ENCODE measurements around the gene DPYSL4. TPM values are rescaled to one million over a fixed set of nuclear protein-coding genes. Genes with fewer than 3 reads are reported as not detected.

DPYSL4 gene
- total RNA-seq, 1 experiment from 2014 or later = 22.3 TPM

DNA sequence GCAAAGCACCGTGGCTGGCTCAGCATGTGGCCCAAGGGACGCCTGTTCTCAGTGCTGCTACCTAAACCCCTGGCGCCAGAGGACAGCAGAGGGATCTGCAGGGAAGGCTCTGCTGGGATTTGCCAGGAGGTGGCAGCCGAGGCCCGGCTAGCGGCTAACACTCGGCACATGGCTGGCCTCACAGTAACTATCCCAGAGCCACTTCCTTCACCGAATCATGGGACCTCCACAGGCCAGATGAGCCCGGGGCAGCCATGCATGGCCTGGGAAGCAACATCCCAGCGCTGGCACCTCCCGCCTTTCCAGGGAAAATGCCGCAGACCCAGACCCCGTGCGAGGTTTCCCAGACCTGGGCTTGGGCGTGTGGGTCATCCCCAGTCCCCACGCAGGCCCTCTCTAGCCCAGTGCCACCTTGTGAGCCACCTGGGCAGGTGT lies 36.4 kb downstream of the DPYSL4 start:
- peaks cover 2% of the 10 kb centered on the region; the same call in 1 of the 2 replicates for H3K9me3 ChIP-seq
- H3K36me3 ChIP-seq = no peaks in the 10 kb centered on the region
- H3K4me3 ChIP-seq = no peak overlapping the region
- DNase-seq = peak; percentile 66
- H3K27me3 ChIP-seq = no peaks in the 10 kb centered on the region

DNA sequence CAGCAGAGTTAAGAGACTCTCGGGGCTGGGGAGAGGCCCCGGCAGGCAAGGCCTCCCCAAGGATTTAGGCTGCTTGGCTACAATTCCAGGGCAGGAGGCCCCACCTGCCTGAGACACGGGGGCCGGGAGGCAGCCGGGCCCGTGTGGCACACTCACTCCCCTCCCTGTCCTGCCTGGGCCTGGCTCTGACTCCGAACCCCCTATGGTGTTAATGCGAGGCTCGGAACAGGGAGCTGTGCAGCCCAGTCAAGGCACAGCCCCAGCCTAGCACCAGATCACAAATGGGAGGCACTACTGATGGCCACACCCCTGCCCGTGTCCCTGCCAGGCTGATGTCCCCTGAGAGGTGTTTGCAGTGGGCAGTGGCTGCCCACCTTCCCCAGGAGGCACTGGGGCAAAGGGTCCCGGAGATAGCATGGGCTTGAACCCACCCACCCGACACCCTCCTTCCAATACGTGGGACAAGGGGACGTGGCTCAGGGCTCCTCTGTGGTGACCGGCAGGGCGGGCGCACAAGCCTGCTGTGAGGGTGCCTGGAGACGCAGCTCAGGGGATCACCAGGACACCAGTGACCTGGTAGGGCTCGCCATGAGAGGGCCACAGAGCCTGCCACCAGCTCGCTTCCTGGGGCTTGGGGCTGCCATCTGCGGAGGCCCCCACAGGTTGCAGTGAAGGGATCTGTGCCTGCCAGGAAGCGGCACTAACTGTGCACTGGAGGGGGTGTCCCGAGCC lies 37.0 kb downstream of the DPYSL4 start:
- Histone ChIP-seq H3K27me3 (no peaks in the 10 kb centered on the region), H3K36me3 (no peaks in the 10 kb centered on the region), H3K9me3 (peaks cover under 1% of the 10 kb centered on the region; the same call in 1 of the 2 replicates), H3K4me3 (no peak overlapping the region)
- no peak for DNase-seq

DNA sequence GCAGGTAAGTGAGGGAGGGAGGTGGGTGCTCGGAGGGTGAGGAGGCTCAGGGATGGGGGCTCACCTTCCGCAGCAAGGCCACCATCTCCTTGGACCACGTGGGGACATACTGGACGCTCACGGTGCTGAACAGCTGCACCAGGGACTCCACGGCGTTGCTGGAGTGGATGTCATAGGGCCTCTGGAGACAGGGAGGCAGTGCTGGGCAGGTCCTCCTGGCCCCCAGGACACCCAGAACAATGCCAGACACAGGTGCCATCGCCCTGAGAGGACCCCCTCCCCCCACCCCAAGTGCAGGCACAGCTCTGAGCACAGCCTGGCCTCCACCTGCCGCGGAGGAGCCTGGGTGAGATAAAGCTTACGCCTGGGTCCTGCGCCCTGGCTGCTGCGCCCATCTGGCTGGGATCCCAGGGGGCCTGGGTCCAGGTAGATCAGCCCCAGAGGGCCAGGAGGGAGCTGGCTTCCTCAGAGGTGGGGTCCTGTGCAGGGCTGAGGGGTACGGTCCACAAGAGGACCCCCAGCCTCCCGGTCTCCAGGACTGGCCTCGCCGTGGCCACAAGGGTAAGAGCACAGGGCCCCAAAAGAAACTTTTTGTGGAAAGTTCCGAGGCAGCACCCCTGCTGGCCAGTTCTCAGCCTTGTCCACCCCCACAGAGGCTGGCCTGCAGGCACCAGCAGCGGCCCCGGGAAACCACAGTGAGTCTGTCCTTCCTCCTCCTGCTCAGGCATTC lies 37.8 kb downstream of the DPYSL4 start:
- no peaks in the 10 kb centered on the region for H3K36me3 ChIP-seq
- no peak overlapping the region for H3K4me3 ChIP-seq
- no peaks in the 10 kb centered on the region for H3K9me3 ChIP-seq
- H3K27me3 ChIP-seq = no peaks in the 10 kb centered on the region
- DNase-seq = no peak

DNA sequence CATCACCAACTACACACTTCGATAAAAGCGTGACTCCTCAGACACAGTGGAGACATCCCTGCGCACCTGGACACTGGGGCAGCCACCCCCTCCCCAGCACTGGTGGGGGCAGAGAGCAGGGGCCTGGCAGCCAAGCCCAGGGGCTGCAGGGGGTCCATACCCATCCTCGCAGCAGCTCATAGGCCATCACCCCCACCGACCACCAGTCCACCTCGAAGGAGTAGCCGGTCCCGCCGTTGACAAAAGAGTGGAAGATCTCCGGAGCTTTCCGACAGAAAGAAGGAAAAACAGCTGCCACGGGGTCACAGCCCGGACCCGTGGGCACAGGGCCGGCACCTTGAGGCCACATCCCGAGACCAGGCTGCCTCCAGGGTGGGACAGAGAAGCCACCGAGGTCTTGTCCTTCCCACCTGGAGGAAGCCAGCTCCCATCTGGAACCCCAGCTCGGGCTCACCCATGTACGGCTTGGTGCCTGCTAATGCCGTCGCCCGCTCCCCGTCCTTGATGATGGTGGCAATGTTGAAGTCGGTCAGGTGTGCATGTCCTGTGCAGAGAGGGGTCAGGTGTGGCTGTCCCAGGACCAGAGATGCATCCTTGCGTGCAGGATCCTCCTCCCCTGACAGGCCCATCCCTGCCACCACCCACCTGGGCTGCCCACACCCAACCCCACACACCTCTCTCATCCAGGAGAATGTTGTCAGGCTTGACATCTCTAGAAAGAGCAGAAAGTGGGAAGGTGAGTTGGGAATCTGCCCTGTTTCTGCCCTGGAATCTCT lies 38.5 kb downstream of the DPYSL4 start:
- Histone ChIP-seq H3K9me3 (no peaks in the 10 kb centered on the region), H3K27me3 (no peaks in the 10 kb centered on the region), H3K36me3 (no peaks in the 10 kb centered on the region), H3K4me3 (no peak overlapping the region)
- no peak for DNase-seq

DNA sequence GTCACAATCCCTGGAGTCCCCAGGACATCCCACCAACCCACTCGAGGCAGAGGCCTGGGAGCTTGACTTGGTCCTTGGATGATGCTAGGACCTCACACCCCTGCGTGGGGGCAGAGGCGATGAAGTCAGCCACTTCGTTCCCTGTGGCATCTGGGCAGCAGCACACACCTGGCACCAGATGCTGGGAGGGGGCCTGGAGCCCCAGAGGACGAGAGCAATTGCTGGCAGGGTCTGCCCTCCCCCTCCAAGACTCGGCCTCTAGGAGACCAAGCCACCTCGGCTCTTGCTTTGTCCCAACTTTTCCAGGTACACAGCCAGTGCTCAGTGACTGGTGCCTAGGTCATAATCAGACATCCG lies 39.1 kb downstream of the DPYSL4 start:
- DNase-seq = no peak
- Histone ChIP-seq H3K27me3 (no peaks in the 10 kb centered on the region), H3K4me3 (no peak overlapping the region), H3K36me3 (no peaks in the 10 kb centered on the region), H3K9me3 (no peaks in the 10 kb centered on the region)

DNA sequence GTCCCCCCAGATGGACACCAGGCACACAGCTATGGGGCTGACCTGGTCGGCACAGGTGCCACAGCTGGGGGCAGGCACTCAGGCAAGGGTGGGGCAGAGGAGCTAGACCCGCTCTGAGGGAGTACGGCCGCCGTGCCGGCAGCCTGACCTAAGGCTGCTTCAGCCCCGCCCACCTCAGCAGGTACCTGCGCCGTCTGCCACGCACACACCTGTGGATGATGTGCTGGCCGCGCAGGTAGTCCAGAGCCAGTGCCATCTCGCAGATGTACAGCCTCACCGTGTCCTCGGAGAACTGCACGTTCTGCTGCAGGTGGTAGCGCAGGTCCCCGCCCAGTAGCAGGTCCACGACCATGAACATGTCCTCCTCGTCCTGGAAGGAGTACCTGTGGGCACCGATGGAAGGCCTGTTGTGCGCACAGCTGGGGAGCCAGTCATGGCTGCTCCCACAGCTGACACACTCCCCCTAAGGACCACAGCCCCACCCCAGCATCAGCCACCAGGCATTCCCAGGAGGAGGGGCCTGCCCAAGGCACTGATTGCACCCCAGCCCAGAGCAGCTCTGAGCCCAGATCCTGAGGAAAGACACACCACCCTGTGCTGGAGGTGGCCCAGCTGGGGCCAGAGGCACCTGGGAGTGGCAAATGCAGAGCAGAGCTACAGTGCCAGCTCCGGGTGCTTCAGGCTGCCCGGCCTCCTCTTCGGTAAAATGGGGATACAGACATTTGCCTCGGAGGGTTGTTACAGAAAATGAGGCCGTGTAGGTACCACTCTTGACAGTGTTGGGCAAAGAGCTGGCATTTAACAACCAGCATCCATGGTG lies 40.0 kb downstream of the DPYSL4 start:
- no peak for DNase-seq
- no peak overlapping the region for H3K4me3 ChIP-seq
- no peaks in the 10 kb centered on the region for H3K9me3 ChIP-seq
- no peaks in the 10 kb centered on the region for H3K36me3 ChIP-seq
- no peaks in the 10 kb centered on the region for H3K27me3 ChIP-seq

DNA sequence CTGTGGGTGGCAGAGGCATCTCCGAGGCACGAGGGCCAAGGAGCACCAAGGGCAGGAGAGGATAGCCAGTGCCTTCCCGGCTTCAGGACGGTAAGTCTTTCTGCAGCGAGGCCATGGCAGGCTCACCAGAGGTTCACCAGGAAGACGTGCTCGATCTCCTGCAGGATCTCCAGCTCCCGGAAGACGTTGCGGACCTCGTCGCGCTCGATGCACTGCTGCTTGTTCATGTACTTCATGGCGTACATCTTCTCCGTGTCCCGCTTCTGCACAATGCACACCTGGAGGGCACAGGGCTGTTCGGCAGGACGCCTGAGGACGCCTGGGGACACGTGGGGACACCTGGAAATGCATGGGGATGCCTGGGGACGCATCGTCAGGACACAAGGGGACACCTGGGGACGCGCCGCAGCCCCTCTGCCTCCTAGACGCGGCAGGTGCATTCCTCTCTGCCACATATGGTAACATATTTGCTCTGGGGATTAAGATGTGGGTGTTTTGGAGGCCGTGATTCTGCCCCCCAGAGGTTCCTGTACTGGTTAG lies 41.2 kb downstream of the DPYSL4 start:
- Histone ChIP-seq H3K9me3 (no peaks in the 10 kb centered on the region), H3K36me3 (no peaks in the 10 kb centered on the region), H3K4me3 (no peak overlapping the region), H3K27me3 (no peaks in the 10 kb centered on the region)
- no peak for DNase-seq

DNA sequence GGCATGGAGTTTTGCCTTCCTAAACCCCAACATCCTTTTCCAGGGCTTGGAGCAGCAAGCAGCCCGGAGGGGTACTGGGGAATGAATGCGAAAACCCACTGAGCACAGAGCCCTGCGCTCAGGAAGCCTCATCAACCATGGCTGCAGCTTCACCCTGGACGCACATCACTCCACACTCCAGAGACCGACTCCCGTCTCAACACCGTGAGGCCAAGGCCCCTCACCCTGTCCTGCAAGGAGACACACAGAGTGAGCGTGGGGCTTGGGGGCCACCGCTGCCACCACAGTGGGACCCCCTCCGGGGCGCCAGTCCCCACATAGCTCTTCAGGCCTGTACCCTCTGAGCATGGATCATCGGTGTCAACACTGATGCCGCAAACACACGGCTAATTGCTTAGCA lies 41.9 kb downstream of the DPYSL4 start:
- Histone ChIP-seq H3K4me3 (no peak overlapping the region), H3K27me3 (no peaks in the 10 kb centered on the region), H3K9me3 (no peaks in the 10 kb centered on the region), H3K36me3 (no peaks in the 10 kb centered on the region)
- DNase-seq = no peak

DNA sequence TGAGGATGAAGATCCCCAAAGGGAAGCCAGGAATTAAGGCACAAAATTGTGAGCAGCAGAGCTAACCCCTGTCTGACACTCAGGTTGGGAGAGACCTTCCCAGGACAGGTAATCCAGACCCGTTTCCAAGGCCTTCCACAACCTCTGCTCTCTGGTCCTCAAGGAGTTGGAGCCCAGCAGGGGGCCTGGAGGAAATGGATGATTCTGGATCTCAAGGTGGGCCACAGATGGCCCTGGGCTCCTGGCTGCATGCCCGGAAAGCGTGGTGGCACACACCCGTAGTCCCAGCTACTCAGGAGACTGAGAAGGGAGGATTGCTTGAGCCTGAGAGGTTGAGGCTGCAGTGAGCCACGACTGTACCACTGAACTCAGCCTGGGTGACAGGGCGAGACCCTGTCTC lies 42.3 kb downstream of the DPYSL4 start:
- Histone ChIP-seq H3K36me3 (no peaks in the 10 kb centered on the region), H3K9me3 (no peaks in the 10 kb centered on the region), H3K4me3 (no peak overlapping the region), H3K27me3 (no peaks in the 10 kb centered on the region)
- no peak for DNase-seq

DNA sequence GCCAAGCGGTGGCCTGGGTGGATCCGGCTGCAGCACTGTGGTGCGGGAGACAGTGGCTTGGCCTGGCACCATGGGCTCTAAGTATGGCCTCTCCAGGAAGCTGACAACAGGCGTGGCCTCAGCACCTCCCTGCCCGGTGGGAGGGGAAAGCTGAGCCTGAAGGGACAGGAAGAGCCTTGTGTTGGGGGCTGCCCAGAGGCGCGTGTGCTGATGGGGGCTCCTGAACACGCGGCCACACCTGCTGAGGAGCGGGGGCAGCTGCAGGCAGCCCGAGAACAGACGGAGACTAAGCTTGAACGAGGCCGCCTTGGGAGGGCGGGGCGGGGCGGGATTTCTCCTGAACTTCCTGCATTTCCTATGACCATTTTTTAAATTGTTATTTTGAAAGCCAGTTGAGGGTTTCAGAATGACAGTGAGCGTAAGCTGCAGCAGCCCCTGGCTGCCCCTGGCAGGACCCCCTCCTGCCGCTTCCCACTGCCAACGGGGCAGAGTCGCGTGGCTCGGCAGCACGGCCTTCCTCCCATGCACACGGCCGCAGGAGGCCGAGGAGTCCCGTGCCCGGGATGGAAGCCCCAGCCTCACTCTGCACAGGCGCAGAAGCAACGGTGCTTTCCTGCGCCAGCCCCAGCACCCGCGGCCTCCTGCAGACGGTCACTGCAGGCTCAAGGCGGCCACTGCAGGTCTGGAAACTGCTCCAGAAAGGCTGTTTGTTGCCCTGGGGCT lies 43.2 kb downstream of the DPYSL4 start:
- Histone ChIP-seq H3K36me3 (no peaks in the 10 kb centered on the region), H3K27me3 (no peaks in the 10 kb centered on the region), H3K4me3 (no peak overlapping the region), H3K9me3 (no peaks in the 10 kb centered on the region)
- DNase-seq = peak; percentile 20

DNA sequence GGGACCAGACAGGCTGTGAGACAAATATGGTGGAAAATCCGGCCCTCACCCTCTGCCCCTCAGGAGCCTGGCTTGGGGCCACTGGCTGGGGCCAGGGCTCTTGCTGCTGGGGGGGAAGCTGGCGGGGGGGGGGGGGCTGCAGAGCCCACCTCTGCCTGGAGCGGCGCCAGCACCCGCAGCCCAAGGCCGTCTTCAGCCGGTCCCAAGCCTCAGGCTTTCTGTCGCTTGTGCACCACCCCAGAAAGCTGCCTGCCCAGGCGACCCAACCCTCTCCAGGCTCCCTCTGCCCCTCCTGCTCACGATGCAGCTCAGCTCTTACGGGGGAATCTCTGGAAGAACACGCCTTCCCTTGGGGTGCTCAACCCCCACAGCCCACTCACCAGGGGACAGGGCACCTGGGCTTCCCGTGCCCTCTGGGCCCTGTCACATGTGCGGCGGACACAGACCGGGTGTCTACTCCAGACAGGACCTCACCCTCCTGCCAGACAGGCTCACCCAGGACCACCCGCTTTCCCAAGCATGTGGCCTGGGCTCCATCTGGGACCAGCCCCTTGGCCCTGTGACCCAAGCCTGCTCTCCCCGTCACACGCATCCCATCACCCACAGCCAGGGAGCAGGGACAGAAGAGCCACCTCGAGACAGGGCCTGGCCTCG lies 43.9 kb downstream of the DPYSL4 start:
- Histone ChIP-seq H3K27me3 (no peaks in the 10 kb centered on the region), H3K9me3 (no peaks in the 10 kb centered on the region), H3K4me3 (no peak overlapping the region), H3K36me3 (no peaks in the 10 kb centered on the region)
- DNase-seq = no peak

DNA sequence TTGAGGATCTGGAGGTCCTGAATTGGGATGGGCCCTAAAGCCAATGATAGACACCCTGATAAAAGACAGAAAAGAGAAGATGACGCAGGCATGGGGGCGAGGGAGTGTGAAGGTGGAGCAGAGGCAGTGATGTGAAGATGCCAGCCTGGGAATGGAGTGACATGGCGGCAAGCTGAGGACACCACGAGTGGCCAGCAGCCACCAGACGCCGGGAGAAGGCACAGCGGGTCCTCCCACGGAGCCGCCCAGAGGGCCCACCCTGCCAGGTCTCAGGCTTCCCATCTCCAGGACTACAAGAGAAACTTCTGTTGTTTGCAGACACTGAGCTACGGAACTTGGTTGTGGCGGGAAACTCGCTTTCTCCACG lies 44.9 kb downstream of the DPYSL4 start:
- H3K36me3 ChIP-seq = no peaks in the 10 kb centered on the region
- DNase-seq = no peak
- no peak overlapping the region for H3K4me3 ChIP-seq
- H3K27me3 ChIP-seq = no peaks in the 10 kb centered on the region
- H3K9me3 ChIP-seq = no peaks in the 10 kb centered on the region

DNA sequence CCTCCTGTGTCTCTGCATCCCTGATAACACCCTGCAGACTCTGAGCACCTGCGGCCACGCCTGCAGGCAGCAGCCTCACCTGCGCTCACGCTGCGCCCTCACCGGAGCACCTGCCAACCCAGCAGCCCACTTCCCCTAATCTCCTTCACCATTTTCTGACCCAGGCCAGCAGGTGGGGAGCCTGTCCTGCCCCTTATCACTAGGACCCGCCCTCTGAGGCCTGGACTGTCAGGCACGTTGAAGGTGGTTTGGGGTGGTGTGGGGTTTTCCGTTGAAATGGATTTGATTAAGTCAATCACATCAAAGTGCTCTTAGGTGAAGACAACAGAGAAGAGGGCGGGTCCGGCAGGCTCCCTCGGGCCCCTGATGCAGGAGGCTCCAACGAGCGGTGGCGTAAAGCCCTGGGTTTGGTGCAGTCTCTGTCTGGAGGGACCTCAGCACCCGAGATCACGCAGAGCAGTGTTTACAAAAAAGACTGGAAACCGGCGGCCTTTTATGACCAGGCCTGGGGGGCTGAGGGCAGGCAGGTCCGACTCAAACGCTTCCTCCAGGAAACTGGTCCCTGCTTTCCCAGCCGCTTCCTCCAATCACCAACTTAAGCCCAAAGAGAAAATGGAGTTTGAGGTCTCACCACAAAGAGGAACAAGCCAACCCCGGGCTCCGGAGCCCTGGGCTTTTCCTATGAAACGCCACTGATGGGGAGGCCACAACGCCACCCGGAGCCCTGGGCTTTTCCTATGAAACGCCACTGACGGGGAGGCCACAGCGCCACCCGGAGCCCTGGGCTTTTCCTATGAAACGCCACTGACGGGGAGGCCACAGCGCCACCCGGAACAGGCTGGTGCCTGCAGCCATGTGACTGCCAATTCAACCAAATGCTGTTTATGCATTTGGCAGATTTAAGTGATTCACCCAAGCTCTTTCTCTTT lies 45.5 kb downstream of the DPYSL4 start:
- no peaks in the 10 kb centered on the region for H3K36me3 ChIP-seq
- no peaks in the 10 kb centered on the region for H3K27me3 ChIP-seq
- H3K4me3 ChIP-seq = no peak overlapping the region
- peak; percentile 60 for DNase-seq
- H3K9me3 ChIP-seq = no peaks in the 10 kb centered on the region

DNA sequence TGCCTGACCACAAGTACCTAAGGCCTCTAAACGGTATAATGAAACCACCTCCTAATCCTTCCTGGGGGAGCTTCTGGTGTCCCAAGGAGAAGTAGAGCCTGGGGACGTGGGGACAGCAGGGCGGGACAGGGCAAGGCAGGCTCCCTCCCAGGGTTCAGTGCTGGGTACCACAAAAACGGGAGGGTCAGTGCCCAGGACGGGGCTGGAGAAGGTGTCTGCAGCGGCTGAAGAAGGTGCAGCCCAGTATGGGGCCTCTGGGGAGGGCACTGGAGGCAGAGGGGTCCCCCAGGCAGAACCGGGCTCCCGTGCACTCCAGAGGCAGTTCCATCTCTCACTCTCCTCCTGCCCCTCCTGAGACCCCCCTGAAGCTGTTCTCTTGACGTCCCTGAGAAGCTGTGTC lies 46.2 kb downstream of the DPYSL4 start:
- Histone ChIP-seq H3K27me3 (no peaks in the 10 kb centered on the region), H3K4me3 (no peak overlapping the region), H3K9me3 (no peaks in the 10 kb centered on the region), H3K36me3 (no peaks in the 10 kb centered on the region)
- DNase-seq = no peak

Measured in MG63 (cell line).